Hypothalamus (tissue), 51 donors: ENCODE measurements around the gene PARVA.
"Not testable (repeated sequence)": the region's sequence is repeated elsewhere in the genome, so short reads cannot be mapped to it uniquely, and the experiment has no call there.

ENCODE experiments used
- DNase-seq, 51 donors: peaks; one replicate each; lab custom pipeline; 2025; lab: John Stamatoyannopoulos, UW

PARVA gene

DNA sequence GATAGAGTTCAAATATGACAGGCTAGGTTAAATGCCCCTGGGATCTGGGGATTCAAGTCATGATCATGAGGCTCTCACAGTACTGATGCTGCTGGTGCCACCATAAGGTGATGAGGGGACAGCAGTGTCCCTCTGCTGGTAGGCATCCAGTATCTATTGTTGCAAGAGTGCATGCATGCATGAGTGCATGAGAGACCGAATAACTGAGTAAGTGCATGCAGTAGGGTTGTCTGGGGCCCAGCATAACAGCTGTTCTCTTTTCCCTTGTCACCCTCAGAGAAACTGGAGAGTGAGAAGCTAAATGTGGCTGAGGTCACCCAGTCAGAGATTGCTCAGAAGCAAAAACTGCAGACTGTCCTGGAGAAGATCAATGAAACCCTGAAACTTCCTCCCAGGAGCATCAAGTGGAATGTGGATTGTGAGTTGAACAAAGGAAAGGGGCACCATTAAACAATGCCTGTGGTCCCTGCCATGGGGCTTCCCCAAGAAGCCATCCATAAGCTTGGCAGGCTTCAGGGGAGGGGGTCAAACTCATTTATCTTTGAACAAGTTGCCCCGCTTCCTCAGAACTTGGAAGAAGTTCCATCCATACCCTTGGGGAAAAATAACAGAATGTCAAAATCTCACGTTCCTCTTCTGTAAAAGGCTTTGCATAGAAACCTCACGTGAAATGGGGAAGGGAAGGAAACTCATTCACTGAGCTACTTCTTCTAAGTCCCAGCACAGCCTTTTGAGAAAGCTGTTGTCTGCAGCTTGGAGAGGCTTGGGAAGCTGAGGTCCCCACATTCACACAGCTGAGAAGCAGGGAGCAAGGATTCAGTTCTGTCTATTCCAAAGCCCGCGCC lies 119.0 kb downstream of the PARVA start:
- DNase-seq: no peak

DNA sequence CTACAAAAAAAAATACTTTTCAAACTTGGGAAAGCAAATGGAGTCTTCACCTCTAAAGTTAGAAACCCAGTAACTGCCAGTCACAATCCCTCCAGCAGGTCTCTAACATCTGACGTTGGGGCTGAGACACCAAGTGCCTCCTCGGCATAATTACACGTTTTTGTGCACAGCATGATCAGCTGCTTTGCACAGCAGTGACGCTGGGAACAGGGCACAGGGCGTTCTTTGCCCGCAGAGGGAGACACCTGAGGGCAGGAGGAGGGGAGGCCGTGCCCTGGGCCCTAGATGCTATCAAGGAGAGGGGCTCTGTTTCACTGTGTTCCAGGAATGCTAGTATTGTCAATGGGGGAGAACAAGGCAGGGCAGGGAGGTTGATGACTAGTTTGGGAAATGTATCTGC lies 120.1 kb downstream of the PARVA start:
- no peak for DNase-seq

DNA sequence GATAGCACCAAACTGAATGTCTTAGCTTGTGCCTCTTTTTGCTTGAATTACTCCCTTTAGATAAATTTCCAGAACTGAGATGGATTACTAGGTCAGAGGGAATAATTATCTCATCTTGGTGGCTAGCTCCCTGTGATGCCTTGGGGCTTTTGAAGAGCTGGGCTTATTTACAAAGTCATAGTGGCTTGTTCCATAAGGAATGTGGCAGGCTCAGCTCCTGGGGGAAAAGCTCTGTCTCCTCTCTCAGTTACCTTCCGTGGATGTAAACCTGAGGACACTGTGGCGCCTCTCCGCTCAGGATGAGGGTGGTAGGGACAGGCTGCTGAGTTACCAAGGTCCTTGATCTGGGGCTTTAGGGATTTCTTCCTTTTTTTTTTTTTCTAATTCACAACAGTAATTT lies 121.7 kb downstream of the PARVA start:
- DNase-seq: no peak

DNA sequence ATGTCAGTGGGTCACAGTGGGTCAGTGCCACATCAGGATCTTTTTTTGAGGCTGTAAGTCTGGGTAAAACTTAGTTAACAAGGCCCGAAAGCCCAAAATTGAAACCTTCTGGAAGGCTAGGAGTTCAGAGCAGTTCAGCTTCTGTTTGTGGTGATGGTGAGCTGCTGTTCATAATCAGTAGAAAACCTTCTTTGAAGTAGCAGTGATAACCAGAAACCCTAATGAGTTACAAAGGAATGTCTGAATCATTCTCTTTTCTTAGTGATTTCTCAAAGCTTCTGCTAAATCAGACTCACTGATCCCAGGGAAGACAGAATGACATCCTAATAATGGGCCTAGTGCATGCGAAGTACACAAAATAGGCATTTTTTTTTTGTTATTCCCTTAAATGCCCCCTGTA lies 124.7 kb downstream of the PARVA start:
- no peak for DNase-seq

DNA sequence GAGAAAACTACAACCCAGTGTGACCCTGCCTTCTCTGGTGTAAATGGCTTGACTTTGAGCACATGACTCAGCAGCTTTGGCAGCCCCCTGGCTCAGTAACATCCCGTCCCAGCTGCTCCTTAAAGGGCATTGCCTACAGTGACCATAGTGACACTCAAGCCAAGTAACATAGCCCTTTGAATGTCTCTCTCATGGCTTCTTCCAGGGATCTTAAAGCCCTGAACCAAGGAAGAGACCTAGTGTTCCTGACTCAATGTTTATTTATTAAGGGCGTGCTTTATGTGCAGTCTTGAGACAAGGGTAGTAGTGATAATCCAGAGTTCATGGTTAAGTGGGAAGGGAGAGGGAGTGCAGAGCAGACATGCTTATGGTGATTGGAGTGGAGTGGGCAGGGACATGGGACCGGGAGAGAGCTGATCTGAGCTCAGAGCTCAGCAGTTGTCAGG lies 125.7 kb downstream of the PARVA start:
- DNase-seq: no peak

- DNase-seq: no peak
Measured at GRCh38 chr11:12503886-12504285, 126.5 kb downstream of the PARVA start.

GRCh38 chr11:12505183-12505582 lies 127.8 kb downstream of the PARVA start:
- DNase-seq: no peak

- no peak for DNase-seq
Measured at GRCh38 chr11:12506404-12506921, 129.1 kb downstream of the PARVA start.

GRCh38 chr11:12507391-12507790 lies 130.0 kb downstream of the PARVA start:
- no peak for DNase-seq

GRCh38 chr11:12508151-12508751 lies 130.9 kb downstream of the PARVA start:
- no peak for DNase-seq

DNA sequence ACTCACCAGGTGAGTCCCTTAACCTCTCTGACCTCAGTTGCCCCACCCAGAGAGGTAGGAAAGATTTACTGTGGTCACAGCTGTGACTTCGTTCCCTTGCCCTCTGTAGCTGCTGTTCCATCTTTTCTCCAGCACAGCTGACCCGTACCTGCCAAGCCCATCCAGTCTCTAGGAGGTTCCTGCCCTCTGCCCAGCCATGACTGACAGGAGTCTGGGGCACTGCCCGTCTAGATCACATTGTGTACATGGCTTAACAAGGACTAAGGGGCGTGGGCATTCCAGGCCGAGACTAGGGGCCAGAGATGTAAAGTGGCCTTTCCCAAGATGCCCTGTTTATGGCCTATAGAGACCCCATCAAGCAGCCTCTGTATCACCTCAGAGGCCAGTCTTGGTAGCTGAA lies 132.0 kb downstream of the PARVA start:
- no peak for DNase-seq

DNA sequence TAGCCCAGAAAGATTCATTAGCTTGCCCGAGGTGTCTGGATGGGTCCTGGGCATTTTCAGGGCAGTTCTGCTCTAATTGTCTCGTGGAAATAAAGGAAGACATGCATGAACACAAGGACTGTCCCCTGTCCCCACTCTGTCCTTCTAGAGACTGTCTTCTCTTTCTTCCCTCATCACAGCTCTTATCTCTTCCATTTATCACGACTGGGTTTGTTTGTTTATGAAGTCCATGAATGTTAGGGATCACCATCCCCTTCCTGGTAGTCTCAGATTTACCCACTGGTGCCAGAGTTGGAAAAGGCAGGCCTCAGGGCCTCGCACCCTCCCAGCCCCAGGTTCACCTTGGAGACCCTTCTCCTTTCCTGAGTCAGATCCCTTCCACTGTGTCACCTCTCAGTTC lies 134.8 kb downstream of the PARVA start:
- DNase-seq: no peak

DNA sequence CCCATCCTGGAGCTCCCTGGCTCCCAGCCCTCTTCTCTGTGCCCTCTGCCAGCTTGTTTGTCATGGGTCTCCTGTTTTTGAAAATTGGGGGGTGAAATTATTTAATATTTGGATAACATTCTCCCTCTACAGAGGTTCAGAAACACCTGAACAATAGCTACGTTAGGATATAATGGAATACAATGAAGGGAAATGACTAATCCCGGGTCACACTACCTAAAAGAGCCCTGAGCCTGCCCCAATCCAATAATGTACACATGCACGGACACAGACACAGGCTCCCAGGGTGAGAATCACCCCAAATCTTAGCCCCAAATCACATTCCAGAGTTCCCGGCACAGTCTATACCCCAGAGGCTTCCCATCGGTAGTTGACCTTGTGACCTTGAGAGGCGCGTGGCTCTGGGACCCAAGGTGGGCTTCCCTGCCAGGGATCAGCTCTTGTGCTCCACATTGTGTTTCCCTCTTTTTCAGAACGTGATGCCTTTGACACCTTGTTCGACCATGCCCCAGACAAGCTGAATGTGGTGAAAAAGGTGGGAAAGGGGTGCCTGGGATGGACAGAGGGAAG lies 135.5 kb downstream of the PARVA start:
- DNase-seq: no peak

DNA sequence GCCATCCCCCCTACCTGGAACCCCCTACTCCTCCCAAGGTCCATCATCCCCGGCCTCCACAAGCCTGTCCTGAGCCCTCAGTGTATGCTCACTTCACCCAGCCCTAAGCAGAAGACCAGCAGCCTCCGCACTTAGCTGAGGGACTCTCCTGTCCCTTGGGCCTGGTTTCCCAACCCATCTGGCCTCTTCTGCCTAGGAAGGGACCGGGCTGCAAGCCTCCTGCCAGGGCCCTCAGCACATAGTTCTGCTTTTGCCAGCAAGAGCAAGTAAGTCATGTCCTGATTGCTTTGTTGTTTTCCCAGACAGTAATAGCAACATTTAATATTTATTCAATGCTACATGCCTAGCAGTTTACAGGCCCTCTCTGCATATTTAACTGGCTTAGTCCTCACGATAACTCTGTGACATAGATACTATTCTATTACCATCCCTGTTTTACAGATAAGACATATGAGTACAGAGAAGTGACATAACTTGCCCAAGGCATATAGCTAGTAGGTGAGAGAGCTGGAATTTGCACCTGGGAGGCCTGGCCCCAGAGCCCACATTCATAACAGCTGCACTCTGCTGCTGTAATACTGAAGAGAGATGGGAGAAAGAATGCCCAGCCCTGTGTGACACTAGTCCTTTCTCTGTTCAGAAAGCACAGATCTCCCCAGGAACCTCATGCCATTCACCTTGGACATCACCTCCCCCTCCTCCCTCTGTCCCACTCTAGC lies 139.2 kb downstream of the PARVA start:
- DNase-seq: no peak

DNA sequence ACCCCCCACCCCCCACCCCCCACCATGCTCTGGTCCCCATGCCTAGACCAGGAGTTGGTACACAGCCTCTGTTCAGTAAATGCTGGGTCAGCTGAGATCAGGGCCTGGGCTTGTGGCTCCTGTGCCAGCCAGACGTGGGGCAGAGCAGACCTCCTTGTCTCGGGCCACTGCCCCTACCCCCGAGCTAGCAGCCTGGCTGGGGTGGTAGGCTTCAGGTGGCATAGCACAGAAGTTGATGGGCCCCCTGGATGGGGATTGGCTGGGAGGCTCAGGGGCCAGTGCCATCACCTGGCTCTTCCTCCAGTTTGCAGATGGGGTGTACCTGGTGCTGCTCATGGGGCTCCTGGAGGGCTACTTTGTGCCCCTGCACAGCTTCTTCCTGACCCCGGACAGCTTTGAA lies 139.9 kb downstream of the PARVA start:
- DNase-seq: no peak

- no peak for DNase-seq
Measured at GRCh38 chr11:12517741-12518140, 140.4 kb downstream of the PARVA start.

DNA sequence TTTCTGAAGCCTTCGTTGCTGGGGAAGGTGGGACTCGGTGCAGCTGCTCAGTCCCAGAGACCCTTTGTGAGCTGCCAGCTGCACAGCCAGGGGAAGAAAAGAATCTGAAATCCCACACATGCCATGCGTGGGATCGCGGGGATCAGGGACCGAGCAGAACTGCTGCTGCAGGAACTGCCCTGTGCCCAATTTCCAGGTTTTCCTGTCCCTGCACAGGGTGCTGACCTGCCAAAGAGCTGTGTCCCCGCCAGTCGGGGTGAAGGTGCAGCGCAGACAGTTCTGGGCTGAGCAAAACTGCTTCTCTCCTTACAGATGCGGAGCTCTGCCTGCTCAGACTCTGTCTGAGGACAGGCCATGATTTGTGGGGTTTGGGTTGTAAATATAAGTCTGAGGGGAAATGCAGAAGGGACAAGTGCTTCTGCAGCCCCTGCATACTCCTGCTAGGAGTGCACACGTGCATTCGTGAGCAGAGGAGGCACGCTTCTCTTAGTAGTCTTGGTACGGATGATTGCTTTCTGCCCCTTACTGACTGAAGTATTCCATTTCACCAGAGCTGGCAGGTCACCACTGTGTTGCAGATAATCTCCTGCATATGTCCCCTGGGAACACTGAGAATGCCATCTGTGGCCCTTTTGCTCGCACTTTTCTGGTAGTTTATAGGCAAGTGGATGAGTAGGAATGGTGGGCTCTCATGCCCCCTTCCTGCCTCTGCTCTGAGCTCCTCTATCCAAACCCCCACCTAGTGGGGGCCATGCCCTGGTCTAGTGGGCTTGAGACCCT lies 141.4 kb downstream of the PARVA start:
- DNase-seq: no peak

DNA sequence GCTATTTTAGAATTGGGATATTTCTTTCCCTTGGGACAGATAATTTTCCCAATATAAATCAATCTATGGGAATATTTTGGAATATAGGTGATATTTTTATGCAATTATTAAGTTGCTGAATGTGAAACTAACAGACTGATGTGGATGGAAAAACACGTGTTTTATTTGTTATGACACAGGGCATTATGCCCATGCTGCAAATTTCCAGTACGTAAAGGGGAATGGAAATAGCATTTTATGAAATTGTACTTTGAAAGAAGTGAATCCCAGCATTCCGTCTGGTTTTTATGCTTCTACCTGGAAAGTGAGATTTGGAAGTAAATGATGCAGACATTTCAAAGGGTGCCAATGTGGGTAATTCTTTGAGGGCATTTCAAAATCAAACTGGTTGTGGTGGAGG lies 142.7 kb downstream of the PARVA start:
- DNase-seq: no peak

- not testable (repeated sequence) for DNase-seq
Measured at GRCh38 chr11:12520576-12520975, 143.2 kb downstream of the PARVA start.

GRCh38 chr11:12523180-12523924 lies 146.0 kb downstream of the PARVA start:
- DNase-seq: no peak
